ENCODE data around the gene MAG.

Gene MAG

DNA sequence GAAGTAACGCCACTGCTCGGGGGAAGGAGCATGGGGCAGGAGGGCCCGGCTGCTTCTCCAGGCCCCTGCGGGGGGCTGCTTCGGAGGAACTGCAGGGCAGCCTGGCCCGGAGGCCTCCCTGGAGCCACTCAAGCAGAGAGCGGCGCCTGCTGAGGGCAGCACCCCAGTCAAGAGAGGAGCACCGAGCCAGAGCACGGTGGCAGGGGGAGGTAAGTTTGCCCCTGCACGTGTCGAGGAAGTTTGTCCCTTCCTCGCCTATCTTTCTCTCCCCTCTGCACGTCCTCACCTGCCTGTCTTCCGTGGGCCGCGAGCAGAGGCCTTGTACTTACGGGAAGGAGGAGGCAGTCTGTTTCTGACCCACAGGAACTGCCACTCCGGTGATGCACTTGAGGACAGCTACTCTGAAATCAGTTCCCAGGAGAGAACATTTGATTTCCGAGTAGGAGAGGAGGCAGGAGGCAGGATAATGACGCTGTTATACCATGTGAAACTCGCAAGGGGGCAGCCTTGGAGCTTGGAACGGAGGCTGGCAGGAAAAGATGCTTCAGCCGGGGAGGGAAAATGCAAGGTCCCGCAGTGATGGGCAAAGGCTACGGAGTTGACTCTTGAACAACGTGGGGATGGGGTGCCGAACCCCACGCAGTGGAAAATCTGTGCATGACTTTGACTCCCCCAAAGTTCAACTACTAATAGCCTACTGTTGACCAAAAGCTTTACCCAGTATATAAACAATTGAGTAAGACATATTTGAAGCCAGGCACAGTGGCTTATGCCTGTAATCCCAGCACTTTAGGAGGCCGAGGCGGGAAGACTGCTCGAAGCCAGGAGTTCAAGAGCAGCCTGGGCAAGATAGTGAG is 60.7 kb downstream of the MAG start:
- TF ChIP-seq BACH2 (CRISPR knock-in tag; IDR thresholded peaks at IDR 0.05; ENCODE audit: borderline replicate concordance) (no peak), ZNF70 (CRISPR knock-in tag; IDR thresholded peaks at IDR 0.05) (no peak), OSR1 (CRISPR knock-in tag; IDR thresholded peaks at IDR 0.05) (no peak), ESRRG (CRISPR knock-in tag; IDR thresholded peaks at IDR 0.05) (no peak), GLIS3 (CRISPR knock-in tag; IDR thresholded peaks at IDR 0.05) (no peak), TOX (CRISPR knock-in tag; IDR thresholded peaks at IDR 0.05; ENCODE audit: borderline replicate concordance) (no peak), ZFP30 (CRISPR knock-in tag; IDR thresholded peaks at IDR 0.05) (no peak), CREB5 (CRISPR knock-in tag; IDR thresholded peaks at IDR 0.05; ENCODE audit: low read depth) (no peak), ARNTL (CRISPR knock-in tag; IDR thresholded peaks at IDR 0.05; ENCODE audit: borderline replicate concordance, low read depth) (no peak), TCF4 (CRISPR knock-in tag; IDR thresholded peaks at IDR 0.05; ENCODE audit: borderline replicate concordance) (no peak), ZNF565 (CRISPR knock-in tag; conservative IDR thresholded peaks at IDR 0.05; ENCODE audit: low read depth) (no peak), CSDC2 (CRISPR knock-in tag; IDR thresholded peaks at IDR 0.05) (no peak), ISL1 (CRISPR knock-in tag; IDR thresholded peaks at IDR 0.05) (no peak), PPARA (CRISPR knock-in tag; IDR thresholded peaks at IDR 0.05; ENCODE audit: borderline replicate concordance) (no peak)
- peak; percentile 89 for ATAC-seq

DNA sequence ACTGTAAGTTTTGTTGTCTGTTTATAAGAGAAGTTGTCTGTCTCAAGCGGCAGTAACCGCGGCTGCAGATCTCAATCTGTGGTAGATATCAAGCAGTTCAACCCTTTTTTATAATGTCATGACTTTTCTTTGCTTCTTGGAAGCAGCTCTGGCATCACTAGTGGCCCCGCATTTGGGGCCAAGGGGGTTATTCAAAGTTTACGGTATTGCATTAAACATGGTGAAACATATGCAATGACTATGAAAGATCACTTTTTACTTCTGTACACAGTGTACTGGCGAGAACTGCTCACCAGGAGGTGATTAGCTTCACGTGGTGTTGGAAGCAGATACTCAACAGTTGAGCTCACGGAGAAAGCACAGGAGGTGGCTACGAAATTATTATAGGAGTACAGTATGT is 61.7 kb downstream of the MAG start:
- TF ChIP-seq ZNF70 (CRISPR knock-in tag; IDR thresholded peaks at IDR 0.05), result no peak
- no peak for TF ChIP-seq ZNF565 (CRISPR knock-in tag; conservative IDR thresholded peaks at IDR 0.05; ENCODE audit: low read depth)
- no peak for TF ChIP-seq OSR1 (CRISPR knock-in tag; IDR thresholded peaks at IDR 0.05)
- TF ChIP-seq PPARA (CRISPR knock-in tag; IDR thresholded peaks at IDR 0.05; ENCODE audit: borderline replicate concordance), result no peak
- no peak for TF ChIP-seq ZNF8 (CRISPR knock-in tag; IDR thresholded peaks at IDR 0.05)
- no peak for TF ChIP-seq BACH2 (CRISPR knock-in tag; IDR thresholded peaks at IDR 0.05; ENCODE audit: borderline replicate concordance)
- TF ChIP-seq CSDC2 (CRISPR knock-in tag; IDR thresholded peaks at IDR 0.05), result no peak
- TF ChIP-seq ZFP3 (CRISPR knock-in tag; IDR thresholded peaks at IDR 0.05), result no peak
- TF ChIP-seq, protein P1, sequence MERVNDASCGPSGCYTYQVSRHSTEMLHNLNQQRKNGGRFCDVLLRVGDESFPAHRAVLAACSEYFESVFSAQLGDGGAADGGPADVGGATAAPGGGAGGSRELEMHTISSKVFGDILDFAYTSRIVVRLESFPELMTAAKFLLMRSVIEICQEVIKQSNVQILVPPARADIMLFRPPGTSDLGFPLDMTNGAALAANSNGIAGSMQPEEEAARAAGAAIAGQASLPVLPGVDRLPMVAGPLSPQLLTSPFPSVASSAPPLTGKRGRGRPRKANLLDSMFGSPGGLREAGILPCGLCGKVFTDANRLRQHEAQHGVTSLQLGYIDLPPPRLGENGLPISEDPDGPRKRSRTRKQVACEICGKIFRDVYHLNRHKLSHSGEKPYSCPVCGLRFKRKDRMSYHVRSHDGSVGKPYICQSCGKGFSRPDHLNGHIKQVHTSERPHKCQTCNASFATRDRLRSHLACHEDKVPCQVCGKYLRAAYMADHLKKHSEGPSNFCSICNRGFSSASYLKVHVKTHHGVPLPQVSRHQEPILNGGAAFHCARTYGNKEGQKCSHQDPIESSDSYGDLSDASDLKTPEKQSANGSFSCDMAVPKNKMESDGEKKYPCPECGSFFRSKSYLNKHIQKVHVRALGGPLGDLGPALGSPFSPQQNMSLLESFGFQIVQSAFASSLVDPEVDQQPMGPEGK (CRISPR knock-in tag; IDR thresholded peaks at IDR 0.05; ENCODE audit: borderline replicate concordance), result no peak
- ATAC-seq, result no peak

- no peak for TF ChIP-seq BACH2 (CRISPR knock-in tag; IDR thresholded peaks at IDR 0.05; ENCODE audit: borderline replicate concordance)
- no peak for TF ChIP-seq POU6F1 (CRISPR knock-in tag; IDR thresholded peaks at IDR 0.05; ENCODE audit: borderline replicate concordance, low read depth)
- no peak for TF ChIP-seq TOX (CRISPR knock-in tag; IDR thresholded peaks at IDR 0.05; ENCODE audit: borderline replicate concordance)
- TF ChIP-seq ZFP3 (CRISPR knock-in tag; IDR thresholded peaks at IDR 0.05), result no peak
- no peak for TF ChIP-seq SNAI2 (CRISPR knock-in tag; IDR thresholded peaks at IDR 0.05)
- TF ChIP-seq ZC3H10 (CRISPR knock-in tag; IDR thresholded peaks at IDR 0.05), result no peak
- TF ChIP-seq OSR1 (CRISPR knock-in tag; IDR thresholded peaks at IDR 0.05), result no peak
- ATAC-seq, result no peak
Observed at GRCh38 chr19:35354898-35355297, 62.9 kb downstream of the MAG start.

DNA sequence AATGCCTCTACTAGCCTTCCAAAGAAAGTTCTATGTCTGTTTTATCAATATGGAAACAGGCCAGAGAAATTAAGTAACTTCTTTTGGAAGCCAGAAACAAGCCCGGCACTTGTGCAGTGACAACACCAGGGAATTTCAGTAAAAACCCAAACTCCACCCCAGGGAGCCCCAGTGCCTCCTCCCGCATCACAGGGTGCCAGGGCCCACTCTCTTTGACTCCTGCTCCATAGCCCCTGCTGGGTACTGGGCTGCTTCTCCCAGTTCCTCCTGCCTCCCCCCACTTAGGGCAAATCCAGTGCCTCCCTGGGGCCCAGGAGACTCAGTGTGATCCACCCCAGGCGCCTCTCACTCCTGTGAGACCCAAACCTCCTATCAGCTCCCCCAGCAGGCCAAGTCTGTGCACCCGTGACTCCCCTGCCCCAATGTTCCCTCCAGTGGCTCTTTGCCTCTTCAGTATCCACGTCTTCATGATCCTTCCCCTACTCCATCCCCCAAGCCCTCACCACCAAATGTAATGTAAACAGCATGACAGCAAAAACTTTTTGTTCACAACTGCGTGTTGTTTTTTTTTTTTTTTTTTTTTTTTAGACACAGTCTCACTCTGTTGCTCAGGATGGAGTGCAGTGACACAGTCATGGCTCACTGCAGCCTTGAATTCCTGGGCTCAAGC is 64.0 kb downstream of the MAG start:
- no peak for ATAC-seq
- no peak for TF ChIP-seq CSDC2 (CRISPR knock-in tag; IDR thresholded peaks at IDR 0.05)
- TF ChIP-seq ZNF70 (CRISPR knock-in tag; IDR thresholded peaks at IDR 0.05), result no peak
- no peak for TF ChIP-seq ISL1 (CRISPR knock-in tag; IDR thresholded peaks at IDR 0.05)
- no peak for TF ChIP-seq TOX (CRISPR knock-in tag; IDR thresholded peaks at IDR 0.05; ENCODE audit: borderline replicate concordance)
- no peak for TF ChIP-seq TCF4 (CRISPR knock-in tag; IDR thresholded peaks at IDR 0.05; ENCODE audit: borderline replicate concordance)
- TF ChIP-seq, protein P2, sequence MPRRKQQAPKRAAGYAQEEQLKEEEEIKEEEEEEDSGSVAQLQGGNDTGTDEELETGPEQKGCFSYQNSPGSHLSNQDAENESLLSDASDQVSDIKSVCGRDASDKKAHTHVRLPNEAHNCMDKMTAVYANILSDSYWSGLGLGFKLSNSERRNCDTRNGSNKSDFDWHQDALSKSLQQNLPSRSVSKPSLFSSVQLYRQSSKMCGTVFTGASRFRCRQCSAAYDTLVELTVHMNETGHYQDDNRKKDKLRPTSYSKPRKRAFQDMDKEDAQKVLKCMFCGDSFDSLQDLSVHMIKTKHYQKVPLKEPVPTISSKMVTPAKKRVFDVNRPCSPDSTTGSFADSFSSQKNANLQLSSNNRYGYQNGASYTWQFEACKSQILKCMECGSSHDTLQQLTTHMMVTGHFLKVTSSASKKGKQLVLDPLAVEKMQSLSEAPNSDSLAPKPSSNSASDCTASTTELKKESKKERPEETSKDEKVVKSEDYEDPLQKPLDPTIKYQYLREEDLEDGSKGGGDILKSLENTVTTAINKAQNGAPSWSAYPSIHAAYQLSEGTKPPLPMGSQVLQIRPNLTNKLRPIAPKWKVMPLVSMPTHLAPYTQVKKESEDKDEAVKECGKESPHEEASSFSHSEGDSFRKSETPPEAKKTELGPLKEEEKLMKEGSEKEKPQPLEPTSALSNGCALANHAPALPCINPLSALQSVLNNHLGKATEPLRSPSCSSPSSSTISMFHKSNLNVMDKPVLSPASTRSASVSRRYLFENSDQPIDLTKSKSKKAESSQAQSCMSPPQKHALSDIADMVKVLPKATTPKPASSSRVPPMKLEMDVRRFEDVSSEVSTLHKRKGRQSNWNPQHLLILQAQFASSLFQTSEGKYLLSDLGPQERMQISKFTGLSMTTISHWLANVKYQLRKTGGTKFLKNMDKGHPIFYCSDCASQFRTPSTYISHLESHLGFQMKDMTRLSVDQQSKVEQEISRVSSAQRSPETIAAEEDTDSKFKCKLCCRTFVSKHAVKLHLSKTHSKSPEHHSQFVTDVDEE (CRISPR knock-in tag; IDR thresholded peaks at IDR 0.05), result no peak
- no peak for TF ChIP-seq OSR1 (CRISPR knock-in tag; IDR thresholded peaks at IDR 0.05)
- TF ChIP-seq CREB5 (CRISPR knock-in tag; IDR thresholded peaks at IDR 0.05; ENCODE audit: low read depth), result no peak
- no peak for TF ChIP-seq ARNTL (CRISPR knock-in tag; IDR thresholded peaks at IDR 0.05; ENCODE audit: borderline replicate concordance, low read depth)
- TF ChIP-seq ESRRG (CRISPR knock-in tag; IDR thresholded peaks at IDR 0.05), result no peak
- TF ChIP-seq BACH2 (CRISPR knock-in tag; IDR thresholded peaks at IDR 0.05; ENCODE audit: borderline replicate concordance), result no peak
- TF ChIP-seq, protein P1 (CRISPR knock-in tag; IDR thresholded peaks at IDR 0.05; ENCODE audit: borderline replicate concordance), result no peak

All from SK-N-SH treated with all-trans-retinoic acid at 6 μM for 48 hours (cell line).